ENCODE results near the gene WDR75. TPM values are rescaled to one million over a fixed set of nuclear protein-coding genes. Genes with fewer than 3 reads are reported as not detected.

WDR75 gene
- total and polyA plus RNA-seq, 12 donors = 23.7 to 73.9 (median 39.7) TPM

- no peaks in the 10 kb centered on the region for H3K27me3 ChIP-seq
Observed at GRCh38 chr2:189501487-189501886, 60.2 kb downstream of the WDR75 start.

GRCh38 chr2:189502714-189503113 lies 61.4 kb downstream of the WDR75 start:
- Histone ChIP-seq H3K4me1 (replicated peaks in 1 of 2) (peaks cover 12 to 19% of the 10 kb centered on the region in 2 donors), H3K9me3 (replicated peaks in 1 of 3) (no peaks in the 10 kb centered on the region), H3K36me3 (replicated peaks in 1 of 2) (no peaks in the 10 kb centered on the region), H3K27me3 (no peaks in the 10 kb centered on the region), H3K27ac (no peak overlapping the region), H3K4me3 (no peak overlapping the region)
- intact Hi-C loops (cut with DNase I) = no loop called here
- TF ChIP-seq POLR2A (IDR thresholded peaks at IDR 0.05) = no peak
- TF ChIP-seq CTCF (IDR thresholded peaks at IDR 0.05) = no peak
- WGBS, 4 donors = 83 to 92% (median 86%) methylated on average over 2 of the region's 2 CpGs
- no peak for DNase-seq

More at GRCh38 chr2:189501487-189501886, 60.2 kb downstream of the WDR75 start:
- no peak for DNase-seq
- no peaks in the 10 kb centered on the region for H3K36me3 ChIP-seq (replicated peaks in 1 of 2)
- no peak overlapping the region for H3K27ac ChIP-seq
- intact Hi-C loops (cut with DNase I) = no loop called here
- TF ChIP-seq CTCF (IDR thresholded peaks at IDR 0.05) (no peak), POLR2A (IDR thresholded peaks at IDR 0.05) (no peak)
- no peak overlapping the region for H3K4me3 ChIP-seq
- peaks cover 5 to 13% of the 10 kb centered on the region in 2 donors for H3K4me1 ChIP-seq (replicated peaks in 1 of 2)
- 63 to 70% (median 68%) methylated on average over 2 of the region's 2 CpGs for WGBS, 4 donors
- no peaks in the 10 kb centered on the region for H3K9me3 ChIP-seq (replicated peaks in 1 of 3)

- intact Hi-C loops (cut with DNase I) = no loop called here
- H3K4me1 ChIP-seq (replicated peaks in 1 of 2) = peaks cover 12 to 19% of the 10 kb centered on the region in 2 donors
- no peak overlapping the region for H3K4me3 ChIP-seq
- H3K27ac ChIP-seq = no peak overlapping the region
- TF ChIP-seq POLR2A (IDR thresholded peaks at IDR 0.05) (no peak), CTCF (IDR thresholded peaks at IDR 0.05) (no peak)
- DNase-seq = no peak
- no peaks in the 10 kb centered on the region for H3K9me3 ChIP-seq (replicated peaks in 1 of 3)
- 90 to 97% (median 93%) methylated on average over 5 of the region's 5 CpGs for WGBS, 4 donors
- H3K27me3 ChIP-seq = no peaks in the 10 kb centered on the region
- H3K36me3 ChIP-seq (replicated peaks in 1 of 2) = no peaks in the 10 kb centered on the region
Observed at GRCh38 chr2:189504238-189504637, 63.0 kb downstream of the WDR75 start.

- peaks cover 12 to 19% of the 10 kb centered on the region in 2 donors for H3K4me1 ChIP-seq (replicated peaks in 1 of 2)
- 76 to 85% (median 81%) methylated on average over 2 of the region's 2 CpGs for WGBS, 4 donors
- no peak for DNase-seq
- intact Hi-C loops (cut with DNase I) = no loop called here
- no peak overlapping the region for H3K4me3 ChIP-seq
- no peaks in the 10 kb centered on the region for H3K36me3 ChIP-seq (replicated peaks in 1 of 2)
- H3K9me3 ChIP-seq (replicated peaks in 1 of 3) = no peaks in the 10 kb centered on the region
- H3K27me3 ChIP-seq = no peaks in the 10 kb centered on the region
- no peak for TF ChIP-seq CTCF (IDR thresholded peaks at IDR 0.05)
- TF ChIP-seq POLR2A (IDR thresholded peaks at IDR 0.05) = no peak
- H3K27ac ChIP-seq = no peak overlapping the region
Observed at GRCh38 chr2:189505492-189505891, 64.2 kb downstream of the WDR75 start.

Data from adrenal gland (tissue), 12 donors.